GM19328 (cell line): Measurements from ENCODE around the gene HOXB6.

Experiments used
- ATAC-seq: cut with Tn5 transposase; IDR thresholded peaks from one replicate; pipeline ENCODE4 v1.9.1; 2021; ENCODE audit warnings: mild to moderate bottlenecking, moderate library complexity; ENCODE audit not compliant: unreplicated experiment

The HOXB6 gene

DNA sequence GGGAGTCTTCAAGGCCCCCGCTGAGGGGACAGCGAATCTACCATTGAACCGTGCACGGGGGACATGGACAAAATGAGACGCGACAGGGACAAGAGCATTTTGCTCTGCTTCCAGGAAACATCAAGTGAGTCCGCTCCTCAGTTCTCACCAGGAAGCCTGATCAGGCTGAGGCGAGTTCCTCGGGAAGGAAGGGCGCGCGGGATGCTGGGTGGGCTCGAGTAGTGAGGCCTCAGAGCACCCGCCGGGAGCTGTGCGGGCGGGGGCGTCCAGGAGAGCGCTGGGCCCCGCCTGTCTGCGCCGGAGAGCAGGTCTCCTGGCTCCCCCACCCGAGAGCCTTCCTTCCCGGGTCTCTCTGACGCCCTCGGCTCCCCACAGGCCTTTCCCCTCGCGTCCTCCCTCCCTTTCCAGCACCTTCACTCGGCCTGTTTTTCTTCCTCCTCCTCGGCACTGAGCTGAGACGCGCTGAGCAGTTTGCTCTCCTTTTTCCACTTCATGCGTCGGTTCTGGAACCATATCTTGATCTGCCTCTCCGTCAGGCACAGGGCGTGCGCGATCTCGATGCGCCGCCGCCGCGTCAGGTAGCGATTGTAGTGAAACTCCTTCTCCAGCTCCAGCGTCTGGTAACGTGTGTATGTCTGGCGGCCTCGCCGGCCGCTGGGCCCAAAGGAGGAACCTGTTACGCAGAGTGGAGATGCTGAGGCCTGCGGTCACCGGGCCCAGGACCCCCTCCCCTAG, 8.6 kb downstream of the HOXB6 start:
- ATAC-seq = no peak

DNA sequence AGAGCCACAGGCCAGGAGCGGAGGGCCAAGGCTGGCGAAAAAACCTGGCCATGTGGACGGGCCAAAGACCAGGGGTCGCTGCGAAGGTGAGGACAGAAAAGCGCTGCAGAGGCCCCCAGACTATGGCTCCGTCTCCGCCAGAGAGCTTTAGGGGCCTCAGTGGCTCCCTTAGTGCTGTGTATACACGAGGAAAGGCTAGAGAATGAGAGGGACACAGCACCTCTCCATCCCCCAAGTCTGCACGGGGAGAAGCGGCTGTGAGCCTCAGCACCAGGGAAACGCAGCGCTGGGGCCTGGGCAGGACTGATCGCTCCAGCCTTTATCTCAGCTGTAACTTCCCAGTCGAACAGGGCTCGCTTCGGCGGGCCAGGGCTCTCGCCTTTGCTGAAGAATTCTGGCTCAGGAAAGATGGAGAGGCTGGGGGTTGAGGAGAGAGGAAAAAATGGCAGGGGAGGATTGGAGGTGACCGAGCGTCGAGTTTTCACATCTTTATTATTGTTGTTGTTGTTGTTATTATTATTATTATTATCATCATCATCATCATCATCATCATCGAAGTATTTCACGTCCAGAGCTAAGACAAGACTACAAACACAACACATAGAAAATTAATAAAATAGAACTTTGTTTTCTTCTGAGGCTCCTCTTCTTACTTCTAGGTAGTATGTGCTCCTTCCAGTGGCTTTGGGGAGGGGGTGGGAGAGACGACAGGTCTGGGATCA, 9.3 kb downstream of the HOXB6 start:
- no peak for ATAC-seq

DNA sequence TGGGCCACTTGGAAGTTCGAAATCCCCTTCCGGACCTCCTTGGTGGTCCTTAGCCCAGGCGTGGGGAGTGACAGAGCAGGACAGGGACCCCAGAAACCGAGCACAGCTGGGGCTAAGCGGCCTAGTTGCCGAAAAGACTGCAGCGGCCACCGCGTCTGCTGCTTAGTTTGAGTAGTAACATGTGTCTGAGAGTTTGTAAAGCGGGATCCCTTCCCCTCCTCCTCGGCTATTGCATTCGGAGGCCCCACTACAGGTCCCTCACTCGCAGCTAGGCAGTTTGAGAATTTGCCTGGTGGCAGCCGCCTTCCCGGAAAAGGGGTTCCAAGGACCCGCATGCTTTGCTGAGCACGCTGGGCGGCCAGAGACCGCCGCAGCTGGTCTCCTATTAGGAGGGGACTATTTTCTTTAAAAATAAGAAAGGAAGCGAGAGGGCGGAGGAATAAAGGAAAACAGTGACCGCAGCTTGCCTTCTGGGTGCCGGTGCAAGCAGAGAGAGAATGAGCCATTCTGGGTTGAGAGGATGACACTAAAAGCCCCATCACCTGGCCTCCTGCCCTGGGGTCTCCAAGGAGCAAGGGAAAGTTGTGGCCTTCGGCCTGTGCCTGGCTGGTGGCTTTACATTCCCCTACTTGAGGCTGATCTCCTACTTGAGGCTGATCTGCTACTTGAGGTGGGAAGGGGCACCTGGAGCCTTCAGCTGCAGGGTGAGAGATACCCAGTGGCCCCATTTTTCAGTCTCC, 10.1 kb downstream of the HOXB6 start:
- ATAC-seq = no peak

DNA sequence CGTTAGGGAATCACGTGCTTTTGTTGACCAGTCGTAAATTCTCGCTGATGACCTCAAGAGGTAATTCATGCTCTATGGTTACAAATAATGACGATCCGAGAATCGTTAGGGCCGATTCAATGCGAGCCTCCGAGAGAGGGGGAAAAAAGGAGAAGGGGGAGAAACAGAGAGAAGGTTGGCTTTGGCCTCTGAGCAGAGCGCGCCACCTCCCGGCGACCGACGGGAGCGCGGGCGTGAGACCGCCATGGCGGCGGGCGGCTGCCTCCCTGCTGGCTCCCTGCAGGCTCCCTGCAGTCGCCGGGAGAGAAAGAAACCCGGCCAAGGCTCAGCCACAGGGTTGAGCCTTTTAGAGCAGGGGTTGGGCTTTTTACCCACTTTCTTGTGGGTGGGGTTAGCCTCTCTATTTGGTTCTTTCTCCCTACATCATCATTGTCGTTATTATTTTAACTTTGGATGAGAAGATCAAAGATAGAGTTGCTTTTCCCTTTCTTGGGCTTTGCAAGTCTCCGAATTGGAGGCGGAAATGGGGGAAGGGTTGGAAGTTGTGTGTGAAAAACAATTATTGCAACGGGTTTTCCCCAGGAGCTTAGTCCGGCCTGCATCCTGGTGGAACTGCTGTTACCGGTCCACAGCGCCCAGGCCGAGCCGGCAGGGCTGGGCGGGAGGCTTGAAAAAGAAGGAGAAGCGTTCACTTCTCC, 10.8 kb downstream of the HOXB6 start:
- ATAC-seq = no peak

DNA sequence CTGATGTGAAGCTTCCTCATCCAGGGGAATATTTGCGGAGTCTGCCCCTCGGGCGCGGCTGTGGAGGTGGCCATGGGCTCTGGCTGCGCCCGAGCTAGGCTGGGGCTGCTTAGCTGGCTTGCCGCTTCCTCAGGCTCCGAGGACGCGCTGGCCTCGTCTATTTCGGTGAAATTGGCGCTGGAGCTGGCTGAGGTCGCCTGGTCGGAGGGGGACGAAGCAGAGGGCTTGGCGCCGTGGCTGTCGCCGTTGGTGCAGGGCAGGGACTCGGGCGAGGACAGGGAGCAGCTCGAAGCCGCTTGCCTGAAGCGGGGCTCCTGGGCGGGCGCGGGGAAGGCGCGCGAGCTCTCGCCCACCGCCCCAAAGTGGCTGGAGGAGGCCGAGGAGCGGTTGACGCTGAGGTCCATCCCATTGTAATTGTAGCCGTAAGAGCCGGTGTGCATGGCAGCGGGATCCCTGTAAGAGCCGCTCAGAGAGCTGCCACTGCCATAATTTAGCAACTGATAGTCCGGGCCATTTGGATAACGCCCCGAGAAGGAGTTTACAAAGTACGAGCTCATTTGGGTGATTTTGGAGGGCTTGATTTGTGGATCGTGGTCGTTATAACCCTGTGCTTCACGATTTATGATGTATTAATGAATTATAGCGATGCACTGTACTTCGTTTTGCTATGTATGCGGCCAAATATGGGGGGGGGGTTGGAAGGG, 11.5 kb downstream of the HOXB6 start, which contains the start of gene HOXB5:
Gene HOXB5 (minus strand): TSS at position 654 of the 704 bp plus-strand sequence. CDS start 97 bp downstream, at position 557.
- no peak for ATAC-seq

DNA sequence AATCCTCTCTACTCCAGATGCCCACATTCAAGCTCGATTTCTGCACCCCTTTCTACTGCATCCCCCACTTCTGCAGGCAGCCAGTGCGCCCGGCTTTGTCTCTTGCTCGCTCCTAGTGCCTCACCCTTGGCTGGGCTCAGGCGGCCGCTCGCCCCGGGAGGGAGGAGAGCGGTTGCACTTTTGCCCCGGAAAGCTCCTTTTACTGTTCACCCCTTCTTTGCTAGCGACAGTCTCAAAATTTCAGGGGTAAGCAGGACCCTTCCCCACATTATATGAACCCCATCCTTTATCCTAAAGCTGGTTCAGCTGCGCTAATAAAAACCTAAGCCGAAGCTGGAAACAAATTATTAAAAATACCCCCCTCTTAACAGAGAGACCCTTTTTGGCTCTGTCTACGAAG, 12.2 kb downstream of the HOXB6 start:
- ATAC-seq = no peak

DNA sequence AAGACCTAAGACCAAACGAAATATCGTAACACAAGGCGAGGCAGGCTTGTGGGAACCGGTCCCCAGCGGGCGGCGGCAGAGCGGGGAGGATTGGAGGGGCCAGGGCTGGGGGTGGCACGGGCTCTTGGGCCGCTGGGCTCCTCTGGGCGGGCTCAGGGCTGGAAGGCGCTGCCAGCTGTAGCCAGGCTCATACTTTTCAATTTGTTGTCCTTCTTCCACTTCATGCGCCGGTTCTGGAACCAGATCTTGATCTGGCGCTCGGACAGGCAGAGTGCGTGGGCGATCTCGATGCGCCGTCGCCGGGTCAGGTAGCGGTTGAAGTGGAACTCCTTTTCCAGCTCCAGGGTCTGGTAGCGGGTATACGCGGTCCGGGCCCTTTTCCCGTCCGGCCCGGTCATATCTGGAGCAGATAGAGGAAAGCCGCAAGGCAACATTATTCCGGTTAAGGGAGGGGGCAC, 12.7 kb downstream of the HOXB6 start:
- no peak for ATAC-seq

DNA sequence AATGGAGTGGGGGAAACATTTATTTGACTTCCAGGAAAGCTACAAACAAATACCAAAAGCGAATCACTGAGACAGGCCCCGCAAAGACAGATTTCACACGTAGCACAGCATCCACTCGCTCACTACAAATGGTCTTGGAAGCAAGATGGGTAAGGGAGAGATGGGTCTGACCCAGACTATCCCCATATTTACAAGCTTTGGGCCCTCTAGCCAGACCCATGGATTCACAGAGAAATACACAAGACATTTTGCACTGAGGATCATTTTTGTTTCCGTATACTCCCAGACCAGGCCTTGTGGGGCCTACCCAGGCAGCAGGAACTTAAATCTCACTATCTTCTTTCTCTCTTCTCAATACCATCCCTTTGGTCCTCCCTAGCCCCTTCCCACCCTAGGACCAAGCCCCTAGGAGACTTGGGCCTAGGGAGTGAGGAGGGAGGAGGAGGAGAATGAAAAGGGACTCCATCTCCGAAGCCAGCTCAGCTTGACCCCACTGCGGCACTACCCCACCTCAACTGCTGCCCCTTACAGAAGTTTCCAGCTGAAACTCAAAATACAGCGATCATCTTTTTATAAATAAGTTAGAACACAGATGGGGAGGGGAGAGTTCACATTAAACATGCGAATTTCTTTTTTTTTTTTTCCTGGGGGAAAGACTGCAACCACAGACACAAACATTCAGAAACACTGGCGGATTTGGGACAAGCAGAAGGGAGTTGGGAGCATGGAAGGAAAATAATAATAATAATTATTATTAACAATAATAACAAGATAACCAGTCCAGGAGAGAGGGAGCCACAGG, 13.3 kb downstream of the HOXB6 start:
- ATAC-seq = no peak

DNA sequence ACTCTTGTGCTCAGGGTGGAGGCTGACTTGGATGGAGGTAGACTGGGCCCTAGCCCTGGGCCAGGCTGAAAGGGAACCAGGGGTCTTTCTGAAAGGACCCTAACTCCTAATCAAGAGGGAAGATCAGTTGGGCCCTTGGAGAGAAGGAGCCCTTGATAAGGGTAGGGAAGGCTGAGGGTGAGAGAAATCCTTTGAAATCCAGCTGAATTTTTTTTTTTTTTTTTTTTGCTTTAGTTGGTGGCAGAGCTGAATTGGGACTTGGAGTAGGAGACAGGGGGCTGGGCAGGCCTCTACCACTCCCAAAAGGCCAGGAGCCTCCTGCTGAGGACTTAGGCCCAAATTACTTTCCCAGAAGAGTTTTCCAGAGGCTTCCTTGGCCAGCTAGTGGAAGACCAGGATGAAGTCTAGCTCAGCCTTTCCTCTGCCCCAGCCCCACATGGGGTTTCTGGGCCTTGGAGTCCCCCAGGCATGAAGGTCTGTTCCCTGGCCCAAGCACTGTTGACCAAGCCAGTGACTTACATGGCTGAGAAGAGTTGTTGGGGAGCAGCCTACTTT, 14.1 kb downstream of the HOXB6 start:
- ATAC-seq = no peak

DNA sequence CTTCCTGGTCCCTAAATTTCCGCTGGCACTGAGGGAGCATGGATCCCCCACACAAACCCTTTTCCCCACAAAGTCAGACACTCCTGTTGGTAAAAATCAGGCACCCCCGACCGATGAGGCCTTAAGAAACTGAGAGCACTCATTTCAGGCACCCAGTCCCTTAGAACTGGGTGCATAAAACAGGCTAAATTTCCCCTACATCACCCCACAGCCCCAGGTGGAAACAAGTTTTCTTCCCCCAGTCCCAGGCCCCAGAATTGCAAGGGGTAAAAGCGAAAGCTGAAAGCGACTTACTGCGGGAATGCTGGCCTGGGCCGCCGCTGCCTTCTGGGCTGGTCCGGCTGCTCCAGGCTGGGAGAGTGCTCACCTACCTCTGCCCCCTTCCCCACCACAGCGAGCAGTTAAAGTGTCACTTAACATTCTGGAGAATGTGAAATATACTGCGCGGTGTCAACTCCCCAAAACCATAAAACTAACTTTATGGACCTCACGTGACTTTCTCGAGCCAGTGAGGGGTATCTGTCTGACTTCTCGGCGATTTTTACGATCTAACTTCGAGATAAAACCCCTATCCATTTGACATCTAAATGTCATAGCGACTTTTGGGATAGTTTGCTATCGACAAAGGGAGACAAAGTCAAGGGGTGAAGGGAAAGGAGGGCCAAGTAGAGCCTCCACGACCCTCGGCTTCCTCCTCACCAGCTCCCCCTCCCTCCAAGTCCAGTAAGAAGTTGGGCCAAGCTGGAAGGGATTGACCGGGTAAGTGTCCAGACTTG, 14.8 kb downstream of the HOXB6 start, which contains the start of gene HOXB3:
Gene HOXB3 (minus strand): TSS at position 411 of the 776 bp plus-strand sequence. CDS start 37,767 bp downstream, outside the sequence.
- no peak for ATAC-seq

DNA sequence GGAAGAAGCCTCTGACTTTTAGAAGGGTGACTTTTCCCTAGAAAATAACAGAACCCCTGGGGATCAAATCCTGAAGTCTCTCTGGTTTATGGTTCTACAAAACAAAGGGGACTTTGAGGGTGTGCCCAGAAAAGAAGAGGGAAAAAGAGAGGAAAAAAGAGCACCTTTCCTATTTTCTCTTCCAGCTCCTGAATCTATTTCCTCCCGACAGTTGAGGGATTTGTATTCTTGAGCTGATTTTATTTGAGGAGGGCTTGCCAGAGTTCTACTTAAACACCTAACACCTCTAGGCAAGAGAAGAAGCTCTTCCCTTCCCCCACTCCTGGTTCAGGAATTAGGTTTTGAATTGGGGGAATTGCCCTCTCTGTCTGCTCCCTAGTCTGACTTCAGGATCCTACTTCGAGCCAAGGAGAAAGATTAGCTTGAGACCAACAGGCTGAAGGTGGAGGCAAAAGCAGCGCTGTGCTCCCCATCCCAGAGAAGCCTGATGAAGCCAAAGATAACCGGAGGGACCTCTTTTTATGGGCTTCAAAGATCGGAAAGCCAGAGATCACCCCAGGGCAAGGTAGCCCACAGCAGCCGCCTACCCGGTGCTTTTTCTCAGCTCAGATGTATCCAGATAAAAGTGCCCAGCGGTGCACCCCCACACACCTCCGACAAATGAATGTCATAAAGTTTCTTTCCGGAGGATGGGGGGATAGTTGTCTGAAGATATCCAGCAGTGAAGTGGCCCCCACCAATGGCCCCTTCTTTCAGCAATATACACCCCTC, 15.5 kb downstream of the HOXB6 start:
- ATAC-seq = no peak

DNA sequence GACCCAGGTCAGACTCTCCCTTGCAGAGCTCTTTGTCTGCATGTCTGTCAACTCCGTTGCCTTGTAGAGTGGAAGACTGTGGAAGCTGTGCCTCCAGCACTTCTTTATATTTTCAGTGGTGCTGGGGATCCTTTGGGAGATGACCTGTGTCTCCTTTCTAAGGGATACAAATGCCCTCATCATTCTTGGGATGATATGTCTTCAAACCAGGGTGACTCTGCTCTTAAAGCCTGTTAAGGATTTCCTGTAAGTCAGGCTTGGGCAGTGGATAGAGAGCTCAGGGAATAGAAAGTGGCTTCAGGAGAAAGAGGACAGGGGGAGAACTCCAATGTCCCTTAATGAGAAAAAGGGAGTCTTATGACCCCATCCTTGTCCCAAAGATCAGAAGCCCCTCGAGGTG, 16.3 kb downstream of the HOXB6 start:
- ATAC-seq = no peak

DNA sequence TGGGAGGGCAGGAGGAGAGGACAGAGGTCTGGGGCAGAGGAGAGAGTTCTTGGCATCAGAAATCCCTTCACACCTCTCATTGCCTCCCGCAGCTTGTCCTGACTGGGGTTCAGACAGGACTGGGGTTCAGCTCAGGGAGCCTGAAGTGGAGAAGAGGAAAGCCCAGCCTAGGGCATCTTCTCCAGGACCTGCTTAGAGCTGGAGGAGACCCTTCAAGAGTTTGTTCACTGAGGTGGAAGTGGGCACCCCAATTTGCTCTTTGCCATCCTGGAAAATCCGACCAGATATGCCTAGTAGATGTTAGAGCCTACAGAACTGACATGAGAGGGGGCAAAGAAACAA, 16.7 kb downstream of the HOXB6 start:
- no peak for ATAC-seq

DNA sequence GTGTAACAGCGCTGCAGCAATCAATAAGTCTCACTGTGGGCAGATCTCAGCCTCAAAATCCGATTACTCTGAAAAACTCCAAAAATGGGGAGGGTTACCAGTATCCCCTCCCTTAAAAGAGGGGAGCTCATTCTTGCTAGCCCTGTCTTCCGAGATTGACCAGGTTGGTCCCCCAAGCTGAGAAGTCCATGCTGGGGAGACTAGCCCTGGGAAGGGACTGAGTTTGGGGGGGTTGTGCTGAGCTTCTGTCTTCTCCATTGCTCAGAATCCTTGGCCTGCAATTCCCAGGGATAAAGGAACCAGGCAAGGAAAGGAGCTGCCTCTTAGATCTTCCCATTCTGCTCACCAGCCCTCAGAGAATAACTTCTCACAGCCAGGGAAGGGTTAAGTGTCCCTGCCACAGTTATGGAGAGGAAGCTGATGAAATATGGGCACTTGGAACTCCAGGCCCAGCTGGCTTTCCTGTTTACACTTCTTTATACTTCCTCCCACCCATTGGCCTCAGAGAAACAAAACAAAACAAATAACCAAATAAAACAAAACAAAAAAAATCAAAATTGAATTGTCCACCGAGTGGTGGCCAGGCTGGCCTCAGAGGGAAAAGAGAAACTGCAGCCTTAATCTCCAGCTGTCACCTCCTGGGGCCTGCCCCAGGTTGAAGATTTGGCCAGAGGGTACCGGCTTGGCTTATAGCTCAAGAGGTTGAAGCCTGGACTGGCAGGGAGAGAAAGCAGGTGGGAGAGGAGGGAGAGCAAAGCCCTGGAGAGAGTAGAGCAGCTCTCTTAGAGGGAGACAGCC, 17.3 kb downstream of the HOXB6 start:
- ATAC-seq = no peak

DNA sequence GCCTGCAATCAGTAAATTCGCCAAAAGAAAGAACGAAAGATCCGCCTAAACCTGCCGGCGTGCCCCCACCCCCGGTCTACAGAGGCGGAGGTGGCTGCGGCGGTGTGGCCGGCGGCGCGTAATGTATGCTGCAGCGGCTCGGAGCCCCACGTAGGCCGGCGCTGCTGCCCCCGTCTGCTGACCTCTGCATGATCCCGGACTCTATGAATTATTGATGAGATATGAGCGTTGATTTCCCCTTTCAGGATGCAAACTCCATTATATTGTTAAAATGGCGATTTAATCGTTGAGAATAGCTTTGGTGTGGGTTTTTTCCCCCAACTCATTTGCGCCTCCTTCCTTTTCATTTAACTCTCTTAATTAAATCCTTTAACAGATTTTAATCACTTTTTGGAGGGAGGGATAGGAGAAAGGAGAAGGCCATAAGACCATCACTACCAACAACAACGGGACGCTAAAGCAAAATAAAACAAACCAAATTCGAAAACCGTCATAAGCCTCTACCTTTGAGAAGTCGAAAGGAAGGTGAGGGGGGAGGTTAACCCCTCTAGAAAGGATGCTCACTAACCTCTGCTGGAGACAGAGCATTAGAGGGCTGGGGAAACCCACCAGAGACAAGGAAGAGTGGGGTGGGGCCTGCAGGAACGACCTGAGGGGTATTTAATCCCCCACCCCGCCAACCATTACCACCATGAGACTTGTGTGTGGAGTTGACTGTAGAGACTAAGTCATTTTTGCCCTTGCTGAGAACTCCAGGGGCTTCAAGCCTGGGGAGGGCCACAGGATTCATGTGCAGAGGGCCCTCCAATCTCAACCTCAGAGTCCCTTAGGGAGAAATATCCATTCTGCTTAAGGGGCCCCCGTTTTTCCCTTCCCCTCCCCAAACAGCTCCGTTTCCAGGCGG, 18.2 kb downstream of the HOXB6 start:
- no peak for ATAC-seq

DNA sequence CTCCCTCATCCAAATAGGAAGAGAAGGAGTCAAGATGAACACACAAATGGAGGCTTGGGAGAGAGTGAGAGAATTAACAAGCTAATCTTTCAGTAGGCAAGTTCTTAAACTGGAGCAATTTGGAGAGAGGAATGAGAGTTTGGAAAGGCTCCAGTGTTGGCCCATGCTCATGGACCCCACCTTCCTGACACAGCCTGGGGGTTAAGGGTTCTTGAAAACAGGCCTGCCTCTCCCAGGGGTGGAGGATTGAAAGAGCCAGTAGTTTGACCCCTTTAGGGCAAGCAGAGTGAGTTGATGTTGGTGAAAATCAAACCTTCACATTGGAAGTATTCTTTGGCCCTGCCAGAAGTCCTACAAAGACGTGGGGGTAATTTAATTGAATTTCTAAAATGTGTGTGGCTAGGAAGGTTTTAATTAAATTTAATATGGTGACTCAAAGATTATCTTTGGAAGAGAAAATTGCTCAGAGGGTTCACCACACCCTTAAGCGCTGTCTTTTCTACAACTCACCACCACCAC, 20.5 kb downstream of the HOXB6 start:
- no peak for ATAC-seq
